ENCODE measurements around the gene GALNT9. TPM values are rescaled to one million over a fixed set of nuclear protein-coding genes. Genes with fewer than 3 reads are reported as not detected.

GALNT9 gene
- polyA plus RNA-seq, 3 donors, result not detected

DNA sequence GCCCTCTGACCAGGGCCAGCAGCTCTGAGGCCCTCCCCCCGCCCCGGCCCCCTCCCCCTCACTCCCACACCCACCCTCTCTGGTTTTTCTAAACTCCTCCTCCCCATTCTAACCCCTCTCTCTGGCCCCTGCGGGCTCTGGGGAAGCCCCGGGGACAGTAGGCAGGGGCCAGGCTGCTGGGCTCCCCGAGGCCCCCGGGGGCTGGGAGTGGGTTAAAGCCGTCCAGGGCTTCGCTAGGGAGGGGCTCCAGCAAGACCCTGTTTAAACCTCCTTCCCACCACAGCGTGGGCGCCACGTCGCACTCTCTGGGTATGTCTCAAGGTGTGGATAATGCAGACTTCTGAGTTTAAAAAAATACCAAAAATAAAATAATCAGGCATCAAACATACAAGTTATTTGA is 51.4 kb downstream of the GALNT9 start:
- H3K4me1 Mint-ChIP-seq, result no peaks in the 10 kb centered on the region
- peaks cover 27 to 30% (median 27%) of the 10 kb centered on the region in 3 donors for H3K27me3 Mint-ChIP-seq (ENCODE audit: low read depth in 3 of 3)
- no peak for TF ChIP-seq CTCF (IDR thresholded peaks at IDR 0.05)
- Histone ChIP-seq H2AFZ (ENCODE audit: insufficient read depth, low read depth, low read length, poor library complexity, severe bottlenecking) (no peak overlapping the region), H3K79me2 (ENCODE audit: insufficient read depth, low read length) (no peaks in the 10 kb centered on the region), H3K4me1 (ENCODE audit: control insufficient read depth in 1 of 2, insufficient read depth in 2 of 2, low read length in 2 of 2) (no peaks in the 10 kb centered on the region), H3K27ac (ENCODE audit: low read depth in 1 of 2, low read length in 2 of 2) (no peak overlapping the region), H3K36me3 (replicated peaks in 1 of 2; ENCODE audit: control insufficient read depth in 1 of 2, insufficient read depth in 2 of 2, low read length in 2 of 2) (no peaks in the 10 kb centered on the region), H3K4me2 (replicated peaks; ENCODE audit: extremely low read depth, low read length, poor library complexity, severe bottlenecking) (no peak overlapping the region), H3K9ac (ENCODE audit: insufficient read depth, low read length, poor library complexity, severe bottlenecking) (no peak overlapping the region), H3K4me3 (replicated peaks in 1 of 3; ENCODE audit: low read depth in 2 of 3, low read length in 3 of 3) (no peak overlapping the region), H4K20me1 (ENCODE audit: insufficient read depth, low read length) (no peaks in the 10 kb centered on the region), H3K9me3 (replicated peaks in 1 of 2; ENCODE audit: control insufficient read depth in 1 of 2, insufficient read depth in 1 of 2, low read length in 2 of 2) (no peaks in the 10 kb centered on the region), H3K27me3 (ENCODE audit: control insufficient read depth in 2 of 2, insufficient read depth in 2 of 2, low read length in 2 of 2) (no peaks in the 10 kb centered on the region)
- H3K4me3 Mint-ChIP-seq, result no peak overlapping the region
- H3K9me3 Mint-ChIP-seq, result no peaks in the 10 kb centered on the region
- no peak for DNase-seq
- no peak overlapping the region for H3K27ac Mint-ChIP-seq
- no CpG with 5 or more reads among the region's 12 CpGs for WGBS (ENCODE audit: insufficient coverage)
- intact Hi-C loops (cut with micrococcal nuclease), result no loop called here
- no peaks in the 10 kb centered on the region for H3K36me3 Mint-ChIP-seq

GRCh38 chr12:132277374-132277941 is 51.9 kb downstream of the GALNT9 start:
- Mint-ChIP-seq H3K9me3 (no peaks in the 10 kb centered on the region), H3K36me3 (no peaks in the 10 kb centered on the region), H3K4me1 (no peaks in the 10 kb centered on the region), H3K27me3 (ENCODE audit: low read depth in 3 of 3) (peaks cover 22 to 27% (median 27%) of the 10 kb centered on the region in 3 donors), H3K4me3 (no peak overlapping the region), H3K27ac (no peak overlapping the region)
- Histone ChIP-seq H4K20me1 (ENCODE audit: insufficient read depth, low read length) (no peaks in the 10 kb centered on the region), H3K4me1 (ENCODE audit: control insufficient read depth in 1 of 2, insufficient read depth in 2 of 2, low read length in 2 of 2) (no peaks in the 10 kb centered on the region), H3K9me3 (replicated peaks in 1 of 2; ENCODE audit: control insufficient read depth in 1 of 2, insufficient read depth in 1 of 2, low read length in 2 of 2) (no peaks in the 10 kb centered on the region), H3K4me3 (replicated peaks in 1 of 3; ENCODE audit: low read depth in 2 of 3, low read length in 3 of 3) (no peak overlapping the region), H3K4me2 (replicated peaks; ENCODE audit: extremely low read depth, low read length, poor library complexity, severe bottlenecking) (no peak overlapping the region), H3K27ac (ENCODE audit: low read depth in 1 of 2, low read length in 2 of 2) (no peak overlapping the region), H3K36me3 (replicated peaks in 1 of 2; ENCODE audit: control insufficient read depth in 1 of 2, insufficient read depth in 2 of 2, low read length in 2 of 2) (no peaks in the 10 kb centered on the region), H3K27me3 (ENCODE audit: control insufficient read depth in 2 of 2, insufficient read depth in 2 of 2, low read length in 2 of 2) (no peaks in the 10 kb centered on the region), H2AFZ (ENCODE audit: insufficient read depth, low read depth, low read length, poor library complexity, severe bottlenecking) (no peak overlapping the region), H3K79me2 (ENCODE audit: insufficient read depth, low read length) (no peaks in the 10 kb centered on the region), H3K9ac (ENCODE audit: insufficient read depth, low read length, poor library complexity, severe bottlenecking) (no peak overlapping the region)
- no peak for DNase-seq
- TF ChIP-seq CTCF (IDR thresholded peaks at IDR 0.05), result no peak
- 79% methylated on average over 21 of the region's 31 CpGs for WGBS (ENCODE audit: insufficient coverage)
- intact Hi-C loops (cut with micrococcal nuclease), result no loop called here
